Epithelial cell of esophagus (primary cell): Measurements from ENCODE around the gene COG2.

Experiments used
- DNase-seq: peaks from one replicate; pipeline ENCODE4 v3.0.0; 2010; ENCODE audit warnings: low read depth
- H3K4me3 ChIP-seq: 2 replicates; pipeline ENCODE4 v1.5.1; 2011; ENCODE audit warnings: mild to moderate bottlenecking, low read length, control low read depth
- TF ChIP-seq, protein P1 (sequence below): IDR thresholded peaks from 2 replicates; pipeline ENCODE4 v1.5.1; 2011; ENCODE audit warnings: low read depth, mild to moderate bottlenecking, low read length, control low read depth, inconsistent platforms; ENCODE audit not compliant: insufficient read depth; ENCODE audit errors: missing control alignments

Gene COG2

DNA sequence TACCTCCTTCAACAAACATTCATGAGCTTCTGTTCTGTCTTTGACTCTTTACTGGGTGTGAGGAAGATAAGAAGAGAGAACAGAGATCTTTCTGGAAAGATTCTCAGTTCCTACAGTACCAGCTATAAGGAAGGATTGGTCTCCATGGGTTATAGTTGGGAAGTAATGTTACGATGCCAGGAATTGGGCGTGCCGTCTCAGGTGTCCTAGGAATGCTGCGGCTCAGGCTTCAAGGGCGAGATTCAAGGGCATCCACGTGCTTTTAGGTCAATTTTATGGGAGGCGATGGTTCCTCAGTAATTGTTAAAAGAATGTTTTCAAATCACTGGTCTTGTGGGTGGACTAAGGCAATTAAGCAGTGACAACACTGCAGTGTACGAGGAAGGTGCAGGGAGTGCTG is 27.3 kb downstream of the COG2 start:
- TF ChIP-seq, protein P1, sequence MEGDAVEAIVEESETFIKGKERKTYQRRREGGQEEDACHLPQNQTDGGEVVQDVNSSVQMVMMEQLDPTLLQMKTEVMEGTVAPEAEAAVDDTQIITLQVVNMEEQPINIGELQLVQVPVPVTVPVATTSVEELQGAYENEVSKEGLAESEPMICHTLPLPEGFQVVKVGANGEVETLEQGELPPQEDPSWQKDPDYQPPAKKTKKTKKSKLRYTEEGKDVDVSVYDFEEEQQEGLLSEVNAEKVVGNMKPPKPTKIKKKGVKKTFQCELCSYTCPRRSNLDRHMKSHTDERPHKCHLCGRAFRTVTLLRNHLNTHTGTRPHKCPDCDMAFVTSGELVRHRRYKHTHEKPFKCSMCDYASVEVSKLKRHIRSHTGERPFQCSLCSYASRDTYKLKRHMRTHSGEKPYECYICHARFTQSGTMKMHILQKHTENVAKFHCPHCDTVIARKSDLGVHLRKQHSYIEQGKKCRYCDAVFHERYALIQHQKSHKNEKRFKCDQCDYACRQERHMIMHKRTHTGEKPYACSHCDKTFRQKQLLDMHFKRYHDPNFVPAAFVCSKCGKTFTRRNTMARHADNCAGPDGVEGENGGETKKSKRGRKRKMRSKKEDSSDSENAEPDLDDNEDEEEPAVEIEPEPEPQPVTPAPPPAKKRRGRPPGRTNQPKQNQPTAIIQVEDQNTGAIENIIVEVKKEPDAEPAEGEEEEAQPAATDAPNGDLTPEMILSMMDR = no peak
- DNase-seq = no peak
- no peak overlapping the region for H3K4me3 ChIP-seq

DNA sequence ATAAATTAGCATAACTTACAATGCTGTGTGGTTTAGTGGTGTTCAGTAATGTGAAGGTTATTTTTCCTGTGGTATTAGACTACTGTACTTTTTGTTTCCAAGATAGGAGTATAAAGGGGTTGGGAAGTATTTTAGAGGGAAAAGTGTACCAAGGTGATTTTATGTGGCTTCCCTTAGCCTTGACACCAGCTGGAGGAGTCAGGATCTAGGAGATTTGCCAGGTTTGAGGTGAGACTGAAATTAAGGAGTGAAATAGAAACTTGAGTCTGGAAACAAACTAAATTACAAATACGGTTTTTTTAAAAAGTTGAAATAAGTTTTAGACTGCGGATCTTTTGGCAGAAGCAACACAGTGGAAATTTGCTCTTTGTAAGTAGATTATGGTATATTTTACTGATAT is 32.3 kb downstream of the COG2 start:
- H3K4me3 ChIP-seq = no peak overlapping the region
- TF ChIP-seq, protein P1 = no peak
- DNase-seq = no peak

DNA sequence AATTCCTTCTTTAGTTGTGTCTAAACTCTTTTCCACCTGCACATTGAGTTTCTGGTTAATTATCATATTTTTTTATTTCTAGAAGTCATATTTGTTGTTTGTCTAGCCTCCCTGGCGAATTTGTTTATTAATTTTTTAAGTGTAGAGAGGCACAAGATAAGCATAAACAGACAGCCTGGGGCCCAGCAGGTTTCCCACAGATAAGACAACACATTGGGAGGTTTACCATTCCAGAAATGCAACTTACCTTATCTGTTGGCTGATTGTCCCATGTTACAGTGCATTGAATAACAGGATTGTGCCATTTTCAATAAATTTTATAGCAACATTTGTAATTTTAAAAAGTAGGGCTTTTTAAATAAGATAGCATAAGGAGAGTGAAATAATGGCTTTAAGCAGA is 34.9 kb downstream of the COG2 start:
- TF ChIP-seq, protein P1 = no peak
- H3K4me3 ChIP-seq = no peak overlapping the region
- DNase-seq = no peak

DNA sequence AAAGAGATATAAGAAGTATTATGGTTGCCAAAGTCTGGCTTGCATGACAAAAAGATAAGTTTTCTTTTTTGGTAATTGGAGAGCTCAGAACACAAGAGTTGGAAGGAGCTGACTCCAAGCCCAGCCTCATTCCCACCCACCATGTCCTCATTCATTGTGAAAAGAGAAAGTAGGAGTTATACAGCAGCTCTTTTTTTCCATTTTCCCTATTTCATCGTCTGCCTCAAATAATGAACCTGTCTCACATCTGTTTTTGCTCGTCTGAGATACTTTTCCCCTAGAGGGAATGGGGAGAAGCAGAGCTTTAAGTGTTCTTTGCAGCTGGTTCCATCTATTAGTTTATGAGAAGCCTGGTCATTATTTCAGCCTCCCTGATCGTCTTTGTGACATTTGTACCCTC is 36.9 kb downstream of the COG2 start:
- TF ChIP-seq, protein P1 = no peak
- no peak overlapping the region for H3K4me3 ChIP-seq
- DNase-seq = no peak

DNA sequence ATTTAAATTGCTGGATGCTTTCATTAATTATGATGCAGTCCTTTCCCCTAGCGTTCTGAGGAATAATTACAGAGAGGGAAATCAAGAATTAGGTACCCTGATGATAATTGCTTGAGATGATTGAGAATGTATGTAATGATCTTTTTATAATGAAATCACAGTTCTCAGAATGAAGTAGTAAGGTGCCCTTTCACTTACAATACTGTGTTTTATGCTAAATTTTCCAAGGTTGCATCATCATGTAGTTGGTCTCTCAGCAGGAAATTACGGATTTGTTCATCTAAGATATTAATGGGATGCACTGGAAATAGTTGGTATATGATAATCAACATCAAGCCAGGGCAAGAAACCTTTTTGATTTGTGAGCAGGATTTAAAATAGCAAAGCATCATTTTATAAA is 37.5 kb downstream of the COG2 start:
- no peak overlapping the region for H3K4me3 ChIP-seq
- no peak for DNase-seq
- TF ChIP-seq, protein P1 = no peak

DNA sequence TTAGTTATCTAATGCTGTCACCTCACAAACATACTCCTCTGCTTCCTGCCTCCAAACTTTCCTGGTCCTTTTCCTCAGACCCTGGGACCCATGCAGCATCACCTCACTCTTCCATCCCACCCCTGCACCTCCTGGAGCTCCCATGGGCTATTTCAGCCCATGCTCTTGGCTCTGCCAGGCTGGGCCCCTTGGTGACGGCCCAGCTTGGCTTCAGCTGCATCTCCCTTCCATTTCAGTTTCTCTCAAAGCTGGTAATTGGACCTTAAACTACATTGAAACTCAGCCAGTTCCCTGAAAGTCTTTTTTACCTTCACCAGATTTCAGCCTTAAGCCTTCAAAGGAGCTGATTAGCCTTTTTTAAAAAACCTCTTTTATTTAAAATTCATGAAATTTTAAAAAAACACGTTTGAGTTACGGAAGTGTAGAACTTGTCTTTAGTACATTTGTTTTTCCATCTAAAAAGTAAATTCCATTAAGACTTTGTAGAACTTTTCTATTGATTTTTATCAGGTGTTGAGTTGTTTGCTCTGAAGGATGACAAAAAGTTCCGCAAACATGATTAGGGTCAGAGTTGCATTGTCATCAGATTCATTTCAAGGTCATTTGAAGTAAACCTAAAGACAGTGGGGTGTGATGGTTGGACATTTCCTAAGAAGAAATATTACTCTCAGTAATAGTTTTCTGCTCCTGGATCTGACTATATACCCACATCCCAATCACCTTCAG is 38.2 kb downstream of the COG2 start:
- DNase-seq = no peak
- H3K4me3 ChIP-seq = no peak overlapping the region
- TF ChIP-seq, protein P1 = no peak

DNA sequence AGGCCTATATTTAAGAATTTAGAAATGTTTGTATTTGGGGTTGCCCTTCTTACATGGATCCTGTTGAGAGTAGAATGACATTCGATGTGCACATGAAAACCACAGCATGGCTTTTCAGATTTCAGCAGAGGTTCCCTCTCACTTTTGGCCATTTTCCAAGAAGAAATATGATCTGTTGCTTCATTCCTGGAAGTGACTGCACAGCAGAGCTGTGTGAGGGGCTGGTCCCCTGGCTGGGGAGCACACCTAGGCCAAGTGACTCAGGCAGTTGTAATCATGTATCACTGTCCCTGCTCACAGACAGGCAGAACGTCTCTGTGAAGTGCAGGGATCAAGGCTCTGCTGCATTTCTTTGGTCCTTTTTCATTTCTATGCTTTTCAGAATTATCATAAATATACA is 39.3 kb downstream of the COG2 start:
- DNase-seq = peak; percentile 91
- H3K4me3 ChIP-seq = no peak overlapping the region
- TF ChIP-seq, protein P1 = no peak
